ENCODE results near the gene ACVR2B.
A peak's percentile ranks its signal among the peaks of the same experiment; 100 is the strongest.
"Not testable (repeated sequence)": the region's sequence is repeated elsewhere in the genome, so short reads cannot be mapped to it uniquely, and the experiment has no call there.

ACVR2B gene

DNA sequence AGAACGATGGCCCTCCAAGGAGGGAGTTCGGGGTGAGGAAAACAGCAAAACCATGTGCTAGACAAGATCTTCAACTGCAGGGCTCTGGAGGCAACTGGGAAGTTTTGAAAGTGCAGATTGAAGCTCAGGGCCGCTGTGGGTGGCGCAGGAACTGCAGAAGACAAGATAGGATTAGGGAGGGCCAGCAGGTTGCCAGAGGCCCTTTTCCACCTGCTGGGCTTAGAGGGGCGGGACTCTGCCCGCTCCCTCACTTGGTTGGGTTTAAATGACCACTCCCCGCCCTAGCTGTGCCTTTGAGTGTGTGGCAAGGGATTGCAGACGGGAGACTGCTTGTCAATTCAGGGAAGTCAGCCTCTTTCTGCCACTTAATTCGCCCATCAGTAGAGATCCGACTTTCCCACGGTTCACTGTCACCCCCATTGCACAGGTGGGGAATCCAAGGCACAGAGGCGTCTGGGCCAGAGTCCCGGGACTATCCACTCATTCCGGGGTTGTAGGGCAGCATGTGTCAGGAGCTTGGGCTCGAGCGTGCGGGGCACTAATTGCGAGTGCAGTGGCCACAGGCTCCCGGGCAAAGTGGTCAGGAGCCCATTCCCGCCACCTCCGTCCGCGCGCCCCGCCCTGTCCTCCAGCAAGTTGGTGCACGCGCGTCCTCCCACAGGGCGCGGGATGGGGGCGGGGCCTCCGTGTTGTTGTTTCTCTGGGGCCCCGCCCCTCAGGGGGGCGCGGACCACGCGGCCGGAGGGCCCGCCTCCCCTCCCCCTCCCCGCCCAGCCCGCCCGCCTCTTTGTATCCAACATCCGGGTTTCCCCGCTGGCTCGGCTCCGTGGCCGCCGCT lies at the start of gene ACVR2B:
Gene ACVR2B, plus strand, starts transcription at position 816 of the 838 bp plus-strand sequence. CDS start 433 bp downstream, outside the sequence.
- peak; percentile 74 for DNase-seq

DNA sequence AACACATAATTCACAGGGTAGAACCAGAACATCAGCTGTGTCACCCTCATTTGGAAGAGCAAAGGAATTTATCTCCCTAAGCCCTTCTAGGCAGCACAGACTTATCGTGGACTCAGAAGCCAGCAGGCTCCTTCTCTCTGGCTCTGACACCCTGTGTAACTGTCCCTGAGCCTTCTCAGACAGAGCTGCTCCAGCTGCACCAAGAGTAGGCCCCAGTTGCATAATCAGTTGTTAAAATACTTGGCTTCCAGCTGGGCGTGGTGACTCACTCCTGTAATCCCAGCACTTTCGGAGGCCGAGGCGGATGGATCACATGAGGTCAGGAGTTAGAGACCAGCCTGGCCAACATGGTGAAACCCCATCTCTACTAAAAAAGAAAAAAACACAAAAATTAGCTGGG lies 49.4 kb upstream of the ACVR2B start:
- DNase-seq, result no peak

- no peak for DNase-seq
These were observed 42.1 kb upstream of the ACVR2B start for GRCh38 chr3:38411591-38411990.

- DNase-seq, result not testable (repeated sequence)
These were observed 32.9 kb upstream of the ACVR2B start for GRCh38 chr3:38420758-38421157.

DNA sequence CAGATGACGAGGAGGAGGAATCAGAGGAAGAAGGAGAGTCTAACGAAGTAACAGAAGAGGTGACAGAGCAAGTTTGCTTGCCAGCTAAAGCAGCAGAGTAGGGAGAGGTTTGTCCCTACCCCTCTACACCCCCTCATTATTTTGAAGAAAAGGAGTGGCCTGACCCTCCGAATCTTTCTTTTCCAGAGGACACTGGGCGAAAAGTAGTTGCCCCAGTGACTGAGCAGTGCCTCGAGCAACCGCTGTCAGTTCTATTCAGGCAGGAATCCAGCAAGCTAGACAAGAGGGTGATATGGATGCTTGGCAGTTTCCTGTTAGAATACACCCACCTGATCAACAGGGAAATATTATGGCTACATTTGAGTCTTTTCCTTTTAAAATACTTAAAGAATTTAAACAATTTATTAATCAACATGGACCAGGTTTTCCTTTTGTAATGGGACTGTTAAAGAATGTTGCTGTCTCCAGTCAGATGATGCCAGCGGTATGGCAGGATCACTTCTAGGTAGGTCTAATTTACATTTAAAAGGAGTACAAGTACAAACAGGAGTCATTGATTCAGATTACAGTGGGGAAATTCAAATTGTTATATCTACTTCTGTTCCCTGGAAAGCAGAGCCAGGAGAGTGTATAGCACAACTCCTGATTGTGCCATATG lies 31.9 kb upstream of the ACVR2B start:
- DNase-seq, result no peak

GRCh38 chr3:38426798-38427426 lies 26.8 kb upstream of the ACVR2B start:
- DNase-seq, result not testable (repeated sequence)

DNA sequence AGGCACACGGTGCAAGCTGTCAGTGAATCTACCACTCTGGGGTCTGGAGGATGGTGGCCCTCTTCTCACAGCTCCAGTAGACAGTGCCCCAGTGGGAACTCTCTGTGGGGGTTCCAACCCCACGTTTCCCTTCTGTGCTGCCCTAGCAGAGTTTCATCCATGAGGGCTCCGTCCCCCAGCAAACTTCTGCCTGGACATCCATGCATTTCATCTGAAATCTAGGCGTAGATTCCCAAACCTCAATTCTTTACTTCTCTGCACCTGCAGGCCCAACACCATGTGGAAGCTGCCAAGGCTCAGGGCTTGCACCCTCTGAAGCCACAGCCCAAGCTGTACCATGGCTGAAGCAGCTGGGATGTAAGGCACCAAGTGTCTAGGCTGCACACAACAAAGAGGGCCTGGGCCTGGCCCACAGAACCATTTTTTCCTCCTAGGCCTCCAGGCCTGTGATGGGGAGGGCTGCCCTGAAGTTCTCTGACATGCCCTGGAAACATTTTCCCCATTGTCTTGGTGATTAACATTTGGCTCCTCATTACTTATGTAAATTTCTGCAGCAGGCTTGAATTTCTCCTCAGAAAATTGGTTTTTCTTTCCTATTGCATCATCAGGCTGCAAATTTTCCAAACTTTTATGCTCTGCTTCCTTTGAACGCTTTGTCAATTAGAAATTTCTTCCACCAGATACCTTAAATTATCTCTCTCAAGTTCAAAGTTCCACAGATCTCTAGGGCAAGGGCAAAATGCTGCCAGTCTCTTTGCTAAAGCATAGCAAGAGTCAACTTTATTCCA lies 20.6 kb upstream of the ACVR2B start:
- not testable (repeated sequence) for DNase-seq

DNA sequence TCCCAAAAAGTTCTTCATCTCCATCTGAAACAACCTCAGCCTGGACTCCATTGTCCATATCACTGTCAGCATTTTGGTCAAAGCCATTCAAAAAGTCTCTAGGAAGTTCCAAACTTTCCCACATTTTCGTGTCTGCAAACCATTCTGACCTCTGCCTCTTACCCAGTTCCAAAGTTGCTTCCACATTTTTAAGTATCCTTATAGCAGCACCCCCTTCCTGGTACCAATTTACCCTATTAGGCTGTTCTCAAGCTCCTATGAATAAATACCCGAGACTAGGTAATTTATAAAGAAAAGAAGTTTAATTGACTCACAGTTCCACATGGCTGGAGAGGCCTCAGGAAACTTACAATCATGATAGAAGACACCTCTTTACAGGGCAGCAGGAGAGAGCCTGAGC lies 20.0 kb upstream of the ACVR2B start:
- not testable (repeated sequence) for DNase-seq

- peak; percentile 9 for DNase-seq
These were observed 15.1 kb upstream of the ACVR2B start for GRCh38 chr3:38438436-38439069.

GRCh38 chr3:38443205-38443604 lies 10.5 kb upstream of the ACVR2B start:
- DNase-seq, result not testable (repeated sequence)

- no peak for DNase-seq
These were observed 7.5 kb upstream of the ACVR2B start for GRCh38 chr3:38446085-38446686.

DNA sequence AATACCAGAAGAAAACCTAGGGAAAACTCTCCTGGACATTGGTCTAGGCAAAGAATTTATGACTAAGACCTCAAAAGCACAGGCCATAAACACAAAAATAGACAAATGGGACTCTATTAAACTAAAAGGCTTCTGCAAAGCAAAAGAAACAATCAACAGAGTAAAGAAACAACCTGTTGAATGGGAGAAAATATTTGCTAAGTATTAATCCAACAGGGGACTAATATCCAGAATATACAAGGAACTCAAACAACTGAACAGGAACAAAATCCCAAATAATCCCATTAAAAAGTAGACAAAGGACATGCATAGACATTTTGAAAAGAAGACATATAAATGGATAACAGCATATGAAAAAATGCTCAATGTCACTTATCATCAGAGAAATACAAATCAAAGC lies 6.9 kb upstream of the ACVR2B start:
- no peak for DNase-seq

GRCh38 chr3:38450853-38451252 lies 2.8 kb upstream of the ACVR2B start:
- DNase-seq, result no peak

DNA sequence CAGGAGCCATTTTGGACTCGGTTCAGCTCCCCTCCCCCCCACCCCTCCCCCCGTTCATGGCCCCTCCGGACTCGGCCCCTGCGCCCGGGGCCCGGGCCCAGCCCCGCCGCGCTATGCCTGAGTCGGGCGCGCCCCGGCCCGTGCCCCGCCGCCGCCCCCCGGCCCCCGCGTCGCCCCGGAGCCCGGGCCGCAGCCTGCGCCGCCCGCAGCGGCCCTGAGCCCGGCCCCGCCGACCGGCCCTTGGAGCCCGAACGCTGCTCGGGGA lies 155 bp downstream of the ACVR2B start:
- DNase-seq, result no peak

- DNase-seq, result peak; percentile 18
These were observed 641 bp downstream of the ACVR2B start for GRCh38 chr3:38454178-38454883.

GRCh38 chr3:38454884-38455638 lies 1.4 kb downstream of the ACVR2B start:
- DNase-seq, result peak; percentile 50

DNA sequence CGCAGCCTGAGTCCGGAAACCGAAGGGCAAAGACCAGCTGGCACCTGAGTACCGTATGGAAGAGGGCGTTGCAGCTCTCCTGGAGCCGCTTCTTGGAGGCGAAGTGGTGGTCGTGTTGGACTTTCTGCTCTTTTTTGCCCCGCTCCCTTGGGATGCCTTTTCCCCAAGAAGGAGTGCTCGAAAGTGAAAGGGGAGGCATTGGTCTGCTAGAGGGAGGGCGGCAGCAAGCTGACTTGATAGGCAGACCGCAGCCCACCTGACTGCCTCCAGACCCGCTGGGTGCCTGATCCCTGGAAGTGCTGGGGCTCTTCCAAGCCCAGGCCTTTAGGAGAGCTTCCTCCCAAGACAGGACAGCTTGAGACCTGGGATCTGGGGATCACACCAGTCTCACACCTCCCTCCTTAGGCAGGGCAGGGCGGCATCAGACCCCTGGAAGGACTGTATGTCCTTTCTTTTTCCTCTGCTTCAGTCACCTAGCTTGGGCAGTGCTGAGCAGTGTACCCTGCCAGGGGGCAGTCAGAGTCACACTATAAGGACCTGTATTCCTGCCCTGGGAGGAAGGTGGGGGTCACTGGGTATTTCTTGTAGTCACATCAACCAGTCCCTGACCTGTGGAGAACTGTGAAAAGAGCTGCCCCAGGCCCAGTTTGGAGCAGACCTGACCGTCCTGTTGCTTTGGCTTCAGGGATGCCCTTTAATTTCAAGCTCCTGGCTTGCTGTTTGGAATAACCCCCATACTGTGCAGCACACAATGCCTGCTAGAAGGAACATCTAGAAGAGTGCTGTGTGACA lies 2.1 kb downstream of the ACVR2B start:
- no peak for DNase-seq

- no peak for DNase-seq
These were observed 3.7 kb downstream of the ACVR2B start for GRCh38 chr3:38457111-38458003.

Data from activated CD4-positive, alpha-beta T cell treated with anti-CD3 and anti-CD28 coated beads, Interleukin-10, Interleukin-2, amounts not matched to agents 100 ng/mL and 50 ng/mL, durations not matched to agents 16 hours and 8 hours (primary cell).